GM12873 (cell line): ENCODE data around the gene MTMR12.
A peak's percentile ranks its signal among the peaks of the same experiment; 100 is the strongest.

Experiments
- TF ChIP-seq, protein P1 (sequence below): IDR thresholded peaks from 2 replicates; pipeline ENCODE4 v1.5.1; 2012; ENCODE audit warnings: low read depth, mild to moderate bottlenecking, moderate library complexity, low read length, control low read depth; ENCODE audit not compliant: insufficient read depth; ENCODE audit errors: missing control alignments

The MTMR12 gene

GRCh38 chr5:32332361-32332760 is 19.6 kb upstream of the MTMR12 start:
- TF ChIP-seq, protein P1, sequence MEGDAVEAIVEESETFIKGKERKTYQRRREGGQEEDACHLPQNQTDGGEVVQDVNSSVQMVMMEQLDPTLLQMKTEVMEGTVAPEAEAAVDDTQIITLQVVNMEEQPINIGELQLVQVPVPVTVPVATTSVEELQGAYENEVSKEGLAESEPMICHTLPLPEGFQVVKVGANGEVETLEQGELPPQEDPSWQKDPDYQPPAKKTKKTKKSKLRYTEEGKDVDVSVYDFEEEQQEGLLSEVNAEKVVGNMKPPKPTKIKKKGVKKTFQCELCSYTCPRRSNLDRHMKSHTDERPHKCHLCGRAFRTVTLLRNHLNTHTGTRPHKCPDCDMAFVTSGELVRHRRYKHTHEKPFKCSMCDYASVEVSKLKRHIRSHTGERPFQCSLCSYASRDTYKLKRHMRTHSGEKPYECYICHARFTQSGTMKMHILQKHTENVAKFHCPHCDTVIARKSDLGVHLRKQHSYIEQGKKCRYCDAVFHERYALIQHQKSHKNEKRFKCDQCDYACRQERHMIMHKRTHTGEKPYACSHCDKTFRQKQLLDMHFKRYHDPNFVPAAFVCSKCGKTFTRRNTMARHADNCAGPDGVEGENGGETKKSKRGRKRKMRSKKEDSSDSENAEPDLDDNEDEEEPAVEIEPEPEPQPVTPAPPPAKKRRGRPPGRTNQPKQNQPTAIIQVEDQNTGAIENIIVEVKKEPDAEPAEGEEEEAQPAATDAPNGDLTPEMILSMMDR: no peak

- TF ChIP-seq, protein P1: no peak
Observed at GRCh38 chr5:32331935-32332274, 19.2 kb upstream of the MTMR12 start.

DNA sequence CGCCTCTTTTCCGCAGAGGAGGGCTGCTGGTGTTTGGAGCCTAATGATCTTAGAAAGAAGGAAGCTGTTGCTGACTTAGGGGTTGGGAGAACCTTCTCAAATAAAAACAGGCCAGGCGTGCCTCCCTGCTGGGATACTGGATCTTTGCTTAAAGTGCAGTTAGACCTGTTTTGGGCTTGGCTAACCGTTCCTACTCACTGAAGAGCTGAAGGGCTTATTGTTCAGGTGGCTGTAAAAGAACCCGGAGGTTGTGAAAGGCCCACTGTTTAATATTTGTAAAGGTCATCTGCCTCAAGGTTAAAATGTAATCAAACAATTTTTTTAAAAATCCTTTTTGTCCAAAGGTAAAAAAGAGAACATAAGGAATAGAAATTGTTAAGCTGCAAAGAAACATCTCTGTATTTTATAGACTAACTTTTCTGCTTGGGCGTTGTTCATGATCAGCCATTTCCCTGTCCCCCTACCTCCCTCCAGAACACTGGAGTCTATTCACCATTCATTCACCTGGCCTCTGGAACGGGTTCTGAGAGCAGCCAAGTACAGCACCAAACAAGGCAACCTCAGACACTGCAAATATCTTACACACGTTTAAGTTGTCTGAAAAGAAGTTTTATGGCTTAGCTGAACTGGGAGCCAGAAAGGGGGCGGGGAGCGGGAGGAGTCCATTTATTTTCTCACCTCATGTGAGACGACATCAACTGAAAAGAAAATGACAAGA is 18.6 kb upstream of the MTMR12 start:
- TF ChIP-seq, protein P1: no peak

DNA sequence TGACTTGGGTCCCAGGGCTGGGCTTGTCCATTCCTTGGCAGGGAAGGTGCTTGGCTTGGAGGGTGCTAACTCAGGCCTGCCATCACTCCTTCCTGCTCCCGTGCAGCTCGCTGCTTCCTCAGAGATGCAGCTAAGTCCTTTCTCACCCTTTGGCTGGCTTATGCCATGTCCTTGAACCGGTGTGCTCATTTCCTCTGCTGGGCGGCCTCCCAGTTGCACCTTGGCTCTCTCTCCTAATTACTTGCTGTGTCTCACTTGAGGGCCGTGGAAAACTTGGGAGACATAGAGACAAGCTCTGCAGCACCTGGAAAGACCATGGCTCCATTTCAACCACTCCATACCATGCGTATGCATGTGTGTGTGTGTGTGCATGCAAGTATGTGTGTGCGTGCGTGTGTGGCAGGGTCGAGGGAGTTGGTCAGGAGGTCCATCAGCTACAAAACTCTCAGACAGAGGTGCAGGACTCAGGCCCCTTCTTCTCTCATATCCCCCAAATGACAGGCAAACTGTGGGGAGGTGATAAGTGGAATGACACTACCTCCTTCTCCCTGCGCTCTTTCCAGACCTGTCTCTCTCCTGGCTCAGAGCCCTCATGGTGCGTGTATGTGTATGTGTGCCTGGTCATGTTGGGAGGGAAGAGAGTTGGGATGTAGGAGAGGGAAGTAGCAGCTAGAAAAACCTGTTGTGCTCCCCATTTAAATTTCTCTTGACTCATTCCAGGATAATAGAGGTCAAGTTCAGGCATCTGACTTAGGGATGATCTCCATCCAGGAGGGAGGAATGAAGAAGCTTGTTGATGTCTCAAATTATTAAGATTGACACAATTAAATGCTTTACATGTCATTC is 17.6 kb upstream of the MTMR12 start:
- TF ChIP-seq, protein P1: no peak

- TF ChIP-seq, protein P1: peak; percentile 88
Observed at GRCh38 chr5:32329395-32329834, 16.7 kb upstream of the MTMR12 start.

GRCh38 chr5:32326216-32326772 is 13.6 kb upstream of the MTMR12 start:
- TF ChIP-seq, protein P1: no peak

GRCh38 chr5:32325616-32326015 is 12.9 kb upstream of the MTMR12 start:
- TF ChIP-seq, protein P1: no peak
